Spleen (tissue), 11 donors: ENCODE results near the gene FBXL17. TPM values are rescaled to one million over a fixed set of nuclear protein-coding genes. Genes with fewer than 3 reads are reported as not detected.

Source experiments
- DNase-seq: peaks from one replicate; pipeline ENCODE4 v3.0.0-alpha.2; 2020
- H3K27ac ChIP-seq, 8 donors: fragments of 200-600 bp; sonication (generic) in 7 of 8; 1 replicate in 4 of 8; 2 replicates in 4 of 8; pipeline versions ENCODE4 v1.5.0 to v1.8.0; 2016 to 2021; ENCODE audit warnings: inconsistent platforms in 4 of 8, mild to moderate bottlenecking in 4 of 8, moderate library complexity in 1 of 8
- H3K27me3 ChIP-seq, 7 donors: fragments of 200-600 bp; sonication (generic) in 6 of 7; replicated peaks in 1 of 7; 1 replicate in 4 of 7; 2 replicates in 3 of 7; pipeline versions ENCODE4 v1.5.0 to v1.8.0; 2016 to 2021; ENCODE audit warnings: inconsistent platforms in 3 of 7, mild to moderate bottlenecking in 1 of 7
- H3K36me3 ChIP-seq, 6 donors: fragments of 200-600 bp; sonication (generic) in 5 of 6; 1 replicate in 4 of 6; 2 replicates in 2 of 6; pipeline versions ENCODE4 v1.5.0 to v1.8.0; 2016 to 2021; ENCODE audit warnings: inconsistent platforms in 2 of 6
- H3K4me1 ChIP-seq, 6 donors: fragments of 200-600 bp; sonication (generic) in 5 of 6; 1 replicate in 3 of 6; 2 replicates in 3 of 6; pipeline versions ENCODE4 v1.5.0 to v1.8.0; 2016 to 2021; ENCODE audit warnings: inconsistent platforms in 3 of 6
- H3K4me3 ChIP-seq, 8 donors: fragments of 200-600 bp; sonication (generic) in 7 of 8; 1 replicate in 4 of 8; 2 replicates in 4 of 8; pipeline versions ENCODE4 v1.5.0 to v1.8.0; 2016 to 2021; ENCODE audit warnings: inconsistent platforms in 4 of 8, mild to moderate bottlenecking in 4 of 8, moderate library complexity in 2 of 8
- H3K9me3 ChIP-seq, 8 donors: fragments of 200-600 bp; sonication (generic) in 7 of 8; 1 replicate in 4 of 8; 2 replicates in 4 of 8; pipeline versions ENCODE4 v1.5.0 to v1.8.0; 2016 to 2021; ENCODE audit warnings: inconsistent platforms in 4 of 8
- POLR2A ChIP-seq, 3 donors: fragments of 450-650 bp; IDR thresholded peaks; one replicate each; pipeline ENCODE4 v1.5.1; 2017; ENCODE audit warnings: antibody characterized with exemption in 3 of 3, mild to moderate bottlenecking in 1 of 3
- POLR2AphosphoS5 ChIP-seq, 3 donors: sonication (generic); formaldehyde crosslinking; IDR thresholded peaks; one replicate each; pipeline ENCODE4 v1.5.1; 2017; ENCODE audit warnings: antibody characterized with exemption in 3 of 3
- WGBS, 5 donors: extraction: QIAGEN DNeasy Blood & Tissue Kit in 3 of 5; methylation state at CpG; one replicate each; pipeline versions ENCODE4 v1.1.5 to v1.1.7; 2013 to 2018; 5-methylcytosine and 5-hydroxymethylcytosine counted together
- intact Hi-C: fragments of 100-400 bp; cut with DNase I; formaldehyde crosslinking; loops from one replicate; pipeline ENCODE4 v1.15.0; 2023; ENCODE audit warnings: low total_unique reads
- polyA plus RNA-seq, 3 donors: library from polyadenylated mRNA; stranded (reverse); fragments of 200-250 nt; gene quantifications; one replicate each; pipeline ENCODE4 v1.2.1, GENCODE V29; 2013
- total RNA-seq, 7 donors: library from RNA; depleted of rRNA in 3 of 7; stranded (reverse); fragments of >200 nt in 3 of 7; fragmentation: NEBNext Ultra II Directional in 4 of 7; extraction: Animal tissue kit (Norgen Biotek cat#: 25700) in 4 of 7; gene quantifications; one replicate each; pipeline versions ENCODE4 v1.1.0 to v1.2.1, GENCODE V29; 2016 to 2021
- TF ChIP-seq, protein P1 (sequence below), 11 experiments: fragments of 200-600 bp in 7 of 11; fragments of 450-650 bp in 4 of 11; sonication (generic) in 4 of 11; IDR thresholded peaks in 8 of 11; conservative IDR thresholded peaks in 3 of 11; 1 replicate in 7 of 11; 2 replicates in 4 of 11; pipeline versions ENCODE4 v1.4.0 to v1.8.0; 2016 to 2021; ENCODE audit warnings: antibody characterized with exemption in 11 of 11, inconsistent platforms in 4 of 11, mild to moderate bottlenecking in 1 of 11
- donor health status: healthy with polysubstance abuse.
- donor health status: DM: no; HTN: no; CAD: no; lungs with moderate emphysema.
- donor health status: DM: no; HTN: no; CAD: no.
- donor health status: Bipolar disorder and iron deficiency.
- donor health status: healthy.
- donor health status: DM: no; HTN: no; CAD: no.
- donor health status: DM: yes; HTN: yes; CAD: no.

FBXL17 gene
- total and polyA plus RNA-seq, 10 donors: 5.1 to 39.9 (median 21.8) TPM

DNA sequence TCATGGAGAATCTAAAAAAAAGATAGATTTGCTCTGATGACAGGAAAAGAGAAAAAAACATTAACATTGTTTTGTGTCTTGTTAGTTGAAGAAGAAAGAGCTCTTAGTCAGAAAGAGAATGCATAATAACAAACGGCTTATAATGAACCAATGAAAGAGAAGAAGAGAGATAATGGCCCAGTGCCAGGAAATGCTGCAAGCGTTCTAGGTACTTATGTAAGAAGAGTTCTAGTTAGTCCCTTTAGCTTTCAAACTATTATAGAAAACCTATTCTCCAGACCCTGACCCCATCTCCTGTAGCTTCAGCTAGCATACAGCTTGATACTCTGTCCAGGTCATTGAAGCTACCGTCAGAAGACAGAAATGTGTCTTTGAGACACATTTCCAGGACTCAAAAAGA, 70.2 kb downstream of the FBXL17 start:
- 78 to 94% (median 81%) methylated on average over 3 of the region's 3 CpGs for WGBS, 5 donors
- Histone ChIP-seq H3K27me3 (no peaks in the 10 kb centered on the region), H3K4me3 (no peak overlapping the region), H3K9me3 (no peaks in the 10 kb centered on the region), H3K4me1 (no peaks in the 10 kb centered on the region), H3K36me3 (peaks cover 0 to 9% (median 0%) of the 10 kb centered on the region in 6 donors), H3K27ac (no peak overlapping the region)
- no peak for DNase-seq
- intact Hi-C loops: no loop called here
- TF ChIP-seq, protein P1, sequence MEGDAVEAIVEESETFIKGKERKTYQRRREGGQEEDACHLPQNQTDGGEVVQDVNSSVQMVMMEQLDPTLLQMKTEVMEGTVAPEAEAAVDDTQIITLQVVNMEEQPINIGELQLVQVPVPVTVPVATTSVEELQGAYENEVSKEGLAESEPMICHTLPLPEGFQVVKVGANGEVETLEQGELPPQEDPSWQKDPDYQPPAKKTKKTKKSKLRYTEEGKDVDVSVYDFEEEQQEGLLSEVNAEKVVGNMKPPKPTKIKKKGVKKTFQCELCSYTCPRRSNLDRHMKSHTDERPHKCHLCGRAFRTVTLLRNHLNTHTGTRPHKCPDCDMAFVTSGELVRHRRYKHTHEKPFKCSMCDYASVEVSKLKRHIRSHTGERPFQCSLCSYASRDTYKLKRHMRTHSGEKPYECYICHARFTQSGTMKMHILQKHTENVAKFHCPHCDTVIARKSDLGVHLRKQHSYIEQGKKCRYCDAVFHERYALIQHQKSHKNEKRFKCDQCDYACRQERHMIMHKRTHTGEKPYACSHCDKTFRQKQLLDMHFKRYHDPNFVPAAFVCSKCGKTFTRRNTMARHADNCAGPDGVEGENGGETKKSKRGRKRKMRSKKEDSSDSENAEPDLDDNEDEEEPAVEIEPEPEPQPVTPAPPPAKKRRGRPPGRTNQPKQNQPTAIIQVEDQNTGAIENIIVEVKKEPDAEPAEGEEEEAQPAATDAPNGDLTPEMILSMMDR (IDR thresholded peaks at IDR 0.05 in 8 of 11, conservative IDR thresholded peaks at IDR 0.05 in 3 of 11): no peak
- TF ChIP-seq POLR2AphosphoS5 (IDR thresholded peaks at IDR 0.05) (no peak), POLR2A (IDR thresholded peaks at IDR 0.05) (no peak)

DNA sequence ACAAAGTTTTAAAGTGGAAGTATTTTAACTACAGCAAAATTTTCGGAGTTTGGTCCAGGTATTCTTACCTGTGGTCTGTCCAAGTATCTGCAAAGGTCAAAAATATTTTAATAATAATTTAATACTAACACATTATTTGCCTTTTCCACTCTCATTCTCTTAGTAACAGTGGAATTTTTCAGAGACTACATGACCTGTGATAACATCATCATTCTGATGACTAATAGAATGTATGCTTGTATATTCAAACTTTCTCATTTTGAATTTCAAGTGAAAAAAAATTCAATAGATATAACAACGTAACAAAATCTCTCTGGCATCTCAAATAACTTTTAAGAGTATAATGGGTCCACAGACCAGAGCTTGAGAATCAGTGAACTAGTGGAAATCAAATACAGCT, 78.3 kb downstream of the FBXL17 start:
- WGBS, 5 donors: 90 to 95% (median 94%) methylated on average over 2 of the region's 2 CpGs
- Histone ChIP-seq H3K36me3 (no peaks in the 10 kb centered on the region), H3K4me3 (no peak overlapping the region), H3K27ac (no peak overlapping the region), H3K9me3 (no peaks in the 10 kb centered on the region), H3K27me3 (no peaks in the 10 kb centered on the region), H3K4me1 (no peaks in the 10 kb centered on the region)
- intact Hi-C loops: no loop called here
- no peak for TF ChIP-seq POLR2AphosphoS5 (IDR thresholded peaks at IDR 0.05)
- TF ChIP-seq POLR2A (IDR thresholded peaks at IDR 0.05): no peak
- TF ChIP-seq, protein P1 (IDR thresholded peaks at IDR 0.05 in 8 of 11, conservative IDR thresholded peaks at IDR 0.05 in 3 of 11): no peak
- no peak for DNase-seq

DNA sequence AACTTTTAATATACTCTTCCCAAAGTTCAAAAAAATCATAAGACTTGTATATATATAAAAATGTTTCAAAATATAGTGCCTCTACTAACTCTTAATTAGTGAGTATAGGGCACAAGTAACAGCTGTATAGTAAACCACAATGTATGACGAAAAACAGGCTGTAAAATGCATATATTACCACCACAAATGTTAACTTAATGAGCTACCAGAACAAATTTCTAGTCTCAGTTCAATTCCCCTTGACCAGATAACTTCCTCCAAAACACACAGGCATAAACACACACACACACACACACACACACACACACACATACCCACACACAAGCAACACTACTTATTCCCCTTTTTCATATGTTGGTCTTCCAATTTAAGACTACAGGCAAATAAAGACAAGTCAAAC, 78.8 kb downstream of the FBXL17 start:
- Histone ChIP-seq H3K9me3 (no peaks in the 10 kb centered on the region), H3K27me3 (no peaks in the 10 kb centered on the region), H3K4me1 (peaks cover 0 to 4% (median 0%) of the 10 kb centered on the region in 6 donors), H3K27ac (no peak overlapping the region), H3K4me3 (no peak overlapping the region), H3K36me3 (no peaks in the 10 kb centered on the region)
- intact Hi-C loops: no loop called here
- DNase-seq: no peak
- TF ChIP-seq, protein P1 (IDR thresholded peaks at IDR 0.05 in 8 of 11, conservative IDR thresholded peaks at IDR 0.05 in 3 of 11): no peak
- no peak for TF ChIP-seq POLR2A (IDR thresholded peaks at IDR 0.05)
- no peak for TF ChIP-seq POLR2AphosphoS5 (IDR thresholded peaks at IDR 0.05)
- 60 to 83% (median 79%) methylated on average over 1 of the region's 1 CpG for WGBS, 5 donors

DNA sequence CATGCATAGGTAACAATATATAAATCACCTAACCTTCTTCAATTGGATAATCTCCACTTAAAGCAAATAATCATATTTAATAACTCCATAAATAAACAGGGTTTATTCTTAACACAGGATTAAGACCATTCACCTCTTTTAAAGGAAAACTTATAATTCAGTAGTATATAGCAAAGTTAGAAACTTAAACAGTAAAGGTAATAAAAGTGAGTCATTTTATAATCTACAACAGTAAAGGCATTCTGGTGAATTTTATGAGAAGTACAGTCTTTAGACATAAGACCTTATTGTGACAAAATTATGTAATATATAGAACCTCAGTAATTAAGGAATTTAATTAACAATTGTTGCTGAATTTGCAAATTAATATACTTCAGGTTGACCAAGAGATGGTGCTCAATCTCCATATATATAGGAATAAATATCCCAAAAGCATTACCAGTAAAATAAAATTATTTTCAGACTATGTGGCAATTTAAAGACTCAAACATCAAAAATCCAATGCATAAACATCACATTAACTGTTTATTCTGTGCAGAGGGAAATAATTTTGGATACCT, 84.8 kb downstream of the FBXL17 start:
- Histone ChIP-seq H3K9me3 (no peaks in the 10 kb centered on the region), H3K4me3 (no peak overlapping the region), H3K27ac (no peak overlapping the region), H3K36me3 (no peaks in the 10 kb centered on the region), H3K4me1 (peaks cover 0 to 9% (median 2%) of the 10 kb centered on the region in 6 donors), H3K27me3 (no peaks in the 10 kb centered on the region)
- intact Hi-C loops: no loop called here
- TF ChIP-seq POLR2AphosphoS5 (IDR thresholded peaks at IDR 0.05): no peak
- TF ChIP-seq POLR2A (IDR thresholded peaks at IDR 0.05): no peak
- TF ChIP-seq, protein P1 (IDR thresholded peaks at IDR 0.05 in 8 of 11, conservative IDR thresholded peaks at IDR 0.05 in 3 of 11): no peak
- DNase-seq: no peak
